Germinal center (tissue), 1 donor: ENCODE results near the gene NDEL1.

Experiments used
- DNase-seq: peaks from one replicate; pipeline ENCODE4 v3.0.0; 2012; ENCODE audit warnings: mixed read lengths, low spot score

NDEL1 gene

GRCh38 chr17:8459107-8459506 is 23.4 kb downstream of the NDEL1 start:
- no peak for DNase-seq

DNA sequence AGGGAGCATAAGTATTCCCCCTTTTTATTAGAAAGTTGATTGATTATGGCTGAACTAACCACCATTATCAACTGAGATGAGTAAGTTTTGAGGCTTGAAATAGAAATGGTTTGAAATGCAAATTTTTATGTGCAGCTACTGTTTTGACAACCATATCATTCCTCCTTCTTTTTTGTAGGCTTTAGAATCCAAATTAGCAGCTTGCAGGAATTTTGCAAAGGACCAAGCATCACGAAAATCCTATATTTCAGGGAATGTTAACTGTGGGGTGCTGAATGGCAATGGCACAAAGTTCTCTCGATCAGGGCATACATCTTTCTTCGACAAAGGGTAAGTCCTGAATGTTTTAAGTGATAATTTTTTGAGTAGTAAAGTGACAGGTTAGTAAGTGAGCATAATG is 24.1 kb downstream of the NDEL1 start:
- no peak for DNase-seq

DNA sequence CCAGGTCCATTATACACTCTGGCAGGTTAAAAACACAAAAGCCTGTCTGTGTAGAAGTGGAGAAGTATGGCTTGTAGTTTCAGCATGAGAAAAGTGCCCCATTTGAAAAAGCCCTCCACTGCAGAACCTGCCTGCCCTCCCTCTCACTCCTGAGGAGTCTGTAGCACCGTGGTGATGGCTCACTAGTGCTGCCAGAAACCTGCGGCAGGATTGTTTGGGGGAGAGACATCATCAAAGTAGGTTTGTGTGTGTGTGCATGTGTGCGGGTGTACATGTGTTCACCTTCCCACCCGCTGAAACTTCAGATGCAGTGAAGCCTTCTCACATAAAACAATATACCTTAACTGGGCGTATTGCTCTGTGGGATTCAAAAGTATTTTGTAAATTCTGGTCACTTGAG is 26.9 kb downstream of the NDEL1 start:
- DNase-seq: no peak

- DNase-seq: no peak
These were observed 27.4 kb downstream of the NDEL1 start for GRCh38 chr17:8463099-8463498.

GRCh38 chr17:8464941-8465340 is 29.3 kb downstream of the NDEL1 start:
- DNase-seq: no peak

GRCh38 chr17:8465356-8465755 is 29.7 kb downstream of the NDEL1 start:
- no peak for DNase-seq

GRCh38 chr17:8465759-8466158 is 30.1 kb downstream of the NDEL1 start:
- no peak for DNase-seq

DNA sequence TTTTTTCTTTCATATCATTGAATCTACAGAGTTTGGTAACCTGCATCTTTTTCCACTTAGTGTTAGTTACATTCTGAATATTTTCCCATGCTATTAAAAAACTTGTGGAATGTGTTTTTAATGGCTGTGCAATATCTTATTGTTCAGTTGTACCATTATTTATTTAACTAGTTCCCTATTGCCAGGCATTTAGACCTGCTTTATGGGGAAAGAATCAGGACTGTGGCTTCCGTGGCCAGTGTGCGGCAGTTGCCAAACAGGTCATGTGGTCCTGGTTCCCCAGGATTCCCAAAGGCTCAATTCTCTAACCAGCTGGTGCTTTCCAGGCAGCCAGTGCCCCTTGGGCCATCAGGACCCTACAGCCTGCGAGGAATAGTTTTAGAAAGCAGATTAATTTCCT is 30.8 kb downstream of the NDEL1 start:
- DNase-seq: no peak

GRCh38 chr17:8466873-8467272 is 31.2 kb downstream of the NDEL1 start:
- DNase-seq: no peak

- DNase-seq: no peak
These were observed 31.8 kb downstream of the NDEL1 start for GRCh38 chr17:8467527-8467926.

GRCh38 chr17:8468127-8468526 is 32.4 kb downstream of the NDEL1 start:
- DNase-seq: no peak

DNA sequence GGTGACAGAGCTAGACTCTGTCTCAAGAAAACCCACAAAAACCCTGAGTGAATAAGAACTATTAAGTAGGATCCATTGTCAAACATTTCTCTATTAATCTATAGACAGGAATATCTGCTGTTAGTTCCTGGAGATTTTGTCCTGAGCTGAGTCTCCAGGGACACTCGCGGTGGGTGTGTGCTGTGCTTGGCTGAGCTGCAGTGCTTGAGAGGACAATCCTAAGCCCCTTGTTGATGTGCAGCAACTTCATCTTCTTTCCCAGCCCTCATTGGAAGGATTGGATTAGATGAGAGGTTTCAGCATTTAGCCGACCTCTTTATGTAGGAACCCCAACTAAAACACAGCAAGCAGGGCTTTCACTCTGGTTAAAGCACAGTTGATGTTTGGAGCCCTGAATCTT is 33.3 kb downstream of the NDEL1 start:
- DNase-seq: no peak

- no peak for DNase-seq
These were observed 34.3 kb downstream of the NDEL1 start for GRCh38 chr17:8469964-8470363.

- no peak for DNase-seq
These were observed 34.9 kb downstream of the NDEL1 start for GRCh38 chr17:8470447-8471047.

DNA sequence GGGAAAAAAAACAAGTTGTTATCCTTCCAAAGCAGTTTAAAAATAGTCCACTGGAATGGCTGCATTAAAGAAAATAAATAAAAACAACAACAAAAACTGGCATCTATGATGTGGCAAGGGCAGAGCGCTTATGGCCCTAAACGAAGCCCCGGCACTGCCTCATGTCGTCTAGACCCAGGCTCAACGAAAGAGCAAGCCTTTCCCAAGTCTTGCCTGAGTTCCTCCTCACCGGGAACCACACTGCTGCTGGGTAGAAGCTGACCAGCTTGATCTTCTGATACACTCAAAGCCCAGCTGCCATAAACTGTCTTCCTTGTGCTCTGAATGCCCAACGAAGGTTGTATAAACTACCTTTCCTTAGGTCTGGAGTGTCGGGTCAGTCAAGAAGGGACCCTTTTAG is 37.0 kb downstream of the NDEL1 start:
- no peak for DNase-seq

DNA sequence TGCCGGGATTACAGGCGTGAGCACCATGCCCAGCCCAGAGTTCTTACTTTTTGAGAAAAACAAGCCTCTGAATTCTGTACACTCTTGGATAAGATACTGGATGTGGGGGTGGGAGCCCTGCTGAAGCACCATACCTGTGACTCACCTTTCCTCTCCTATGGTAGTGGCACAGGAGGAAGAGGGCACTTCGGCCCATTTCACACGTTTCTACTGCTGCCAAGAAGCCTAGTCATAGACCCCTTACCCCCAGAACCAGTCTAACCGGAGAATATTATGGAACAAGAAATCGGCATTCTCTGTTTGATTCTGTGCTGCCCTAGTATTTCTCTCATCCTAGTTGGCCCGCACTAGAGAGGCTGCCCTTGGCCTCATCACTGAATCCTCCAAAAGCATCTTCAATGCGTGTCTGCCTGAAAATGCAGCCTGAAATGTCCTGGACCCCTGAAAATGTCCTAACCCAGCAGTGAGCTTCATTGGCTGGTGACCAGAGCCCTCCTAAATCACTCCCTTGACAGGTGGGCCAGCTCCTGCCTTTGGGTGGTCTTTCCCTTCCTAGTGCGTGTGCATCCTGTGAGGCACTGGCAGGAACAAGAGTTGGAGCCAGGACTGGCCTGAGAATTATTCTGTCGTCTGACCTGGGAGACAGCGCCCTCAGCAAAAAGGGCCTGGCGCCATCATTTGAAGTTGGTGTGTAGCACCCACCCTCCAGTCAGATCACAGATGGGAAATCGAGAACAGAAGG is 37.9 kb downstream of the NDEL1 start:
- no peak for DNase-seq

GRCh38 chr17:8474826-8475225 is 39.1 kb downstream of the NDEL1 start:
- no peak for DNase-seq

DNA sequence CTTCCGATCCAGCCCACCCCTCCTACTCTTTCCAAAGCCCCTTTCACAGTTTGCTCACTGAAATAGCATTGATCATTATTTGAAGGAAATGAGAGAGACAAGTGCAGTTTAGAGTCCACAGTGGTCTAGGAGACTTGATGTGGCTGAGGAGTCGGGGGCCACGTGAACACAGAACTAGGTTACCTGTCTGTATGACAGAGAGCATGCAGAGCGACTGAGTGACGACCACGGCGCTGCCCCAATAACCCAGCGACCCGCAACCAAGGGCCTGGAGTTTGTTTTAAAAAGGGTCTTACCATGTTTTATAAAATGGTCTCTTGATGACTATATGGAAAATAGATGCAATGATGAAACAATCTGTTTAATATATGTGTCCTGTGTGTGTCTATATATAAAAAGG is 39.5 kb downstream of the NDEL1 start:
- DNase-seq: no peak

DNA sequence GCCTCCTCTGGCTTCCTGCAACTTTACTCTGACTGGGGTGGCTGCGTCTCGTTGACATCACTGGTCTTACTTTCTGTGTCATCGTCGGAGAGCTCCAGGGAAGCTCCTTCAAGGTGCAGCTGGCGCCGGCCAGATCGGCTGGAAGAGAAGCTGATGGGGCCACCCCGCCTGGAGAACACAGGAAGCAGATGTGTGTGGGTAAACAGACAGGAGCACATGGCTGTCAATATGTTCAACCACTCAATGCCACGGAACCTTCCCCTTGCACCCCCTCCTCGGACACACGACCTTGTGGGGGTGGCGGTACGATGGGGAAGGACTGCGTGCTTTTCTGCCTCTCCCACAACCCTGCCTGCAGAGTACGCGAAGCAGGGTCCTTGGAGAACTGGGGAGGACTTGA is 40.1 kb downstream of the NDEL1 start:
- DNase-seq: no peak

DNA sequence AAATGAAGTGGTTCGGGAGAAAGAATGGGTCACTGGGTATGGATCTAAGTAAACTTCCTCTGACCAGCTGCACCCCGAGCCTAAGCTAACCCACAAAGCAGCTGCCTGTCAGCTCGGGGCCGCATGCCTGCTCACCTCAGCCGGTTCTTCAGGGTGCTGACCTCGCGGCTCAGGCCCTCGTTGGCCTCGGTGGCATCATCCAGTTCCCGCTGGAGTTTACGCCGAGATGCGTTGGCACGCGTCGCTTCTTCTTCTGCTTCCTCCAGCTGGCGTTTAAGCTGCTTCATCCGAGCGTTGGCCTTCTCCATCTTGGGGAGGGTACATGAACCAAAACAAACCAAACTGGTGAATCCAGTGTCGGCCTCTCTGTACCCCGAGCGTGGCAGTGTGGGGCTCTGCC is 41.1 kb downstream of the NDEL1 start:
- DNase-seq: no peak

DNA sequence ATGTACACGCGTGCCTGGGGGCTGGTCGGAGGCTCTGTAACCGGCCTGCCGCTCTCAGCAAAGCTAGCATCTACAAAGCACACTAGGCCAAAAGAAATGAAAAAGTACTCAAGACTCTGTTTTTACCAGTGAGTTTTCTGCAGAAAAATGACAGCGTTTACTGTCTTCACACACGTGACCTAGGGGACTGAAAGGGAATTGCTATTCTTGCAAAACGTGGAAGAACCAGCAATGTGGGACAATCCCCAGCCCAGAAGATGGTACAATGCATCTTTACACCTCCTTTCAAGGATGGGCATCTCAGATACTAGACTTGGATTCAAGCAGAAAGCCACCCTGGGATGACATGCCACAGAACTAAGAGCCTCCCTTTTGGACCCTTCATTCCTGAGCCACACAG is 41.5 kb downstream of the NDEL1 start:
- no peak for DNase-seq

- DNase-seq: no peak
These were observed 42.2 kb downstream of the NDEL1 start for GRCh38 chr17:8477715-8478441.

DNA sequence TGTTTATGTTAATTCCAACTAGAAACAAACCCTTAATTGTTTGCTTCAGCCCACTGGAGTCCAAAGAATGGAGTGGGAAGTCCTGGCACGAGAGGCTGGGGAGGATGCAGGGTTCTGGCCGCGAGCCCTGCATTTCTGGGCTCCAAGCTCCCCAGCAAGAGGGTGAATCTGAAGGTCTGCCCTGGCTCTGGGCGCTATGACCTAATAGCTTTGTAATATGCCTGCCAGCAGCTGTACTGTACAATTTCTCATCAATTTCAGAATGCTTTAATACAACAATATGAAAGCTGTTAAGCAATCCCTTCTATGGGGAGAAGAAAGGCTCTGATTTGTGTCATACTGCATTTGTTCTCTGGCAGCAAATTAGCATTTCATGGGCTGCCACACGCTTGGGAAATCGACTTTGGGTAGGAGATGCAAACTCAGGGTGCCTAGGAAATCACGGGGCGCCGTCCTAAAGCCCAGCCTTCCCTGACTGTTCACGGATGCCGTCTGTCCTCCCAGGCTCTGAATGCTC is 43.8 kb downstream of the NDEL1 start:
- DNase-seq: no peak
